Midbrain (tissue), 1 donor: ENCODE measurements around the gene ANKS3.

ENCODE experiments used
- DNase-seq: peaks from one replicate; lab custom pipeline; 2025; lab: John Stamatoyannopoulos, UW

The ANKS3 gene

GRCh38 chr16:4685776-4686496, 48.1 kb downstream of the ANKS3 start:
- no peak for DNase-seq

GRCh38 chr16:4685292-4685691, 48.8 kb downstream of the ANKS3 start:
- DNase-seq: no peak

- no peak for DNase-seq
These were observed 49.3 kb downstream of the ANKS3 start for GRCh38 chr16:4684763-4685162.

GRCh38 chr16:4684058-4684715, 49.9 kb downstream of the ANKS3 start:
- no peak for DNase-seq

GRCh38 chr16:4683255-4684057, 50.6 kb downstream of the ANKS3 start:
- DNase-seq: no peak

GRCh38 chr16:4682616-4683254, 51.3 kb downstream of the ANKS3 start:
- peak; percentile 66 for DNase-seq

- DNase-seq: no peak
These were observed 51.9 kb downstream of the ANKS3 start for GRCh38 chr16:4682084-4682591.

GRCh38 chr16:4681471-4682083, 52.5 kb downstream of the ANKS3 start:
- no peak for DNase-seq

- no peak for DNase-seq
These were observed 53.2 kb downstream of the ANKS3 start for GRCh38 chr16:4680673-4681470.

GRCh38 chr16:4679850-4680636, 54.0 kb downstream of the ANKS3 start:
- DNase-seq: no peak

- no peak for DNase-seq
These were observed 54.8 kb downstream of the ANKS3 start for GRCh38 chr16:4679156-4679849.

- no peak for DNase-seq
These were observed 55.5 kb downstream of the ANKS3 start for GRCh38 chr16:4678596-4678995.

- no peak for DNase-seq
These were observed 56.1 kb downstream of the ANKS3 start for GRCh38 chr16:4677994-4678393.

- DNase-seq: peak; percentile 24
These were observed 56.7 kb downstream of the ANKS3 start for GRCh38 chr16:4677390-4677789.

- no peak for DNase-seq
These were observed 57.2 kb downstream of the ANKS3 start for GRCh38 chr16:4676831-4677230.

GRCh38 chr16:4675864-4676786, 57.9 kb downstream of the ANKS3 start:
- no peak for DNase-seq

- no peak for DNase-seq
These were observed 59.0 kb downstream of the ANKS3 start for GRCh38 chr16:4674926-4675530.
